Stomach (tissue), 19 donors: Measurements from ENCODE around the gene OR52N5. TPM values are rescaled to one million over a fixed set of nuclear protein-coding genes. Genes with fewer than 3 reads are reported as not detected.

ENCODE experiments used
- DNase-seq, 2 donors: peaks; one replicate each; pipeline versions ENCODE4 v3.0.0 to v3.0.0-alpha.2; 2013 to 2019
- H3K27ac ChIP-seq, 5 donors: fragments of 200-600 bp in 4 of 5; sonication (generic) in 4 of 5; one replicate each; pipeline ENCODE4 v1.5.1; 2013 to 2019; ENCODE audit warnings: mild to moderate bottlenecking in 1 of 5, moderate library complexity in 1 of 5
- H3K27me3 ChIP-seq, 3 donors: fragments of 200-600 bp; sonication (generic); one replicate each; pipeline ENCODE4 v1.5.1; 2017 to 2019; ENCODE audit warnings: mixed run types in 1 of 3
- H3K36me3 ChIP-seq, 4 donors: fragments of 200-600 bp; sonication (generic); 1 replicate in 3 of 4; 2 replicates in 1 of 4; pipeline ENCODE4 v1.5.1; 2016 to 2019
- H3K4me1 ChIP-seq, 4 donors: fragments of 200-600 bp; sonication (generic); one replicate each; pipeline ENCODE4 v1.5.1; 2016 to 2019
- H3K4me3 ChIP-seq, 4 donors: fragments of 200-600 bp; sonication (generic) in 3 of 4; one replicate each; pipeline ENCODE4 v1.5.1; 2016 to 2019; ENCODE audit warnings: mild to moderate bottlenecking in 1 of 4
- H3K9me3 ChIP-seq, 4 donors: fragments of 200-600 bp; sonication (generic); one replicate each; pipeline ENCODE4 v1.5.1; 2016 to 2019
- EP300 ChIP-seq: sonication (generic); formaldehyde crosslinking; IDR thresholded peaks from one replicate; pipeline ENCODE4 v1.6.1; 2017; ENCODE audit warnings: antibody characterized with exemption
- POLR2A ChIP-seq, 4 donors: fragments of 450-650 bp; IDR thresholded peaks; one replicate each; pipeline ENCODE4 v1.6.1; 2016; ENCODE audit warnings: antibody characterized with exemption in 4 of 4, control low read depth in 2 of 4, mild to moderate bottlenecking in 1 of 4, moderate library complexity in 1 of 4
- POLR2AphosphoS5 ChIP-seq, 3 donors: sonication (generic); formaldehyde crosslinking; IDR thresholded peaks; one replicate each; pipeline ENCODE4 v1.6.1; 2016; ENCODE audit warnings: antibody characterized with exemption in 3 of 3
- WGBS, 5 donors: extraction: QIAGEN DNeasy Blood & Tissue Kit in 3 of 5; methylation state at CpG; one replicate each; pipeline versions ENCODE4 v1.1.5 to v1.1.7; 2013 to 2018; 5-methylcytosine and 5-hydroxymethylcytosine counted together
- intact Hi-C: fragments of 100-400 bp; cut with DNase I; formaldehyde crosslinking; loops from one replicate; pipeline ENCODE4 v1.15.1; 2023; ENCODE audit warnings: low total_unique reads
- long read RNA-seq, 10 donors: transcript quantifications; one replicate each; lab custom pipeline, GENCODE V29; 2026
- polyA plus RNA-seq, 3 donors: library from polyadenylated mRNA; stranded (reverse); fragments of 200-250 nt; gene quantifications; one replicate each; pipeline ENCODE4 v1.2.3, GENCODE V29; 2013
- total RNA-seq, 5 donors: library from RNA; depleted of rRNA; stranded (reverse); fragments of >200 nt; gene quantifications; one replicate each; pipeline versions ENCODE4 v1.1.0 to v1.2.3, GENCODE V29; 2014 to 2016
- TF ChIP-seq, protein P1 (sequence below), 7 experiments: fragments of 450-650 bp in 4 of 7; fragments of 200-600 bp in 3 of 7; sonication (generic) in 3 of 7; IDR thresholded peaks; one replicate each; pipeline ENCODE4 v1.5.1; 2016 to 2019; ENCODE audit warnings: antibody characterized with exemption in 7 of 7, control low read depth in 2 of 7, mild to moderate bottlenecking in 1 of 7
- donor health status: healthy with polysubstance abuse.
- donor health status: Bipolar disorder and iron deficiency.
- donor health status: healthy.

The OR52N5 gene
- not detected for total RNA-seq
- not detected for polyA plus RNA-seq
- long read RNA-seq, donor 1, result 0 reads
- long read RNA-seq, donor 2, result 0 reads
- long read RNA-seq, donor 3, result 0 reads
- long read RNA-seq, donor 4, result 0 reads
- long read RNA-seq, donor 5, result 0 reads
- long read RNA-seq, donor 6, result 0 reads
- long read RNA-seq, donor 7, partial matches to known transcripts, result 0 of 1 reads
- long read RNA-seq, donor 7, other reads (novel, unspliced or antisense), result 0 of 1 reads
- long read RNA-seq, donor 8, result 0 reads
- long read RNA-seq, donor 9, result 0 reads
- long read RNA-seq, donor 10, result 0 reads

DNA sequence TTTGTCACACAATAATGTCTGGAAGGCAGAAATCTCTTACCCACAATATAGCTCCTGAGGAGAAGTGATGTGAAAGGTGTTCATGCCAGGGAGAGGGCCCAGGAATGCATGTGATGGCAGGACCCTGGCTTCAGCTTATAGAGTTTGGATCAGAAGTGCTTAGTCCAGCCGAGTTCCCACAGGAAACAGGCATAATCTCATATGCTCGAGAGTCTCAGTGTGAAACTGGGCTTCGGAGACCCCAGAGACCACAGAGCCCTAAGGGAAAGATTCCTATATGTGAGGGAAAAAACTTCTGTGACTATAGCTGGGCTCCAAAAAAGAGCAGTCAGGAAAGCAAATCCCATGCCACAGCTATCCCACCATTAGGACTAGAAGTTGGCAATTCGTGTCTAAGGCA is at the start of gene OR52N5:
OR52N5 (minus strand) TSS at position 101 of the 400 bp plus-strand sequence. CDS start 4,721 bp downstream, outside the sequence.
- H3K9me3 ChIP-seq, result no peaks in the 10 kb centered on the region
- no peaks in the 10 kb centered on the region for H3K27me3 ChIP-seq
- H3K27ac ChIP-seq, result no peak within 1 kb of the TSS
- intact Hi-C loops, result no loop called here
- no peak for DNase-seq
- H3K4me3 ChIP-seq, result no peak within 1 kb of the TSS
- TF ChIP-seq, protein P1, sequence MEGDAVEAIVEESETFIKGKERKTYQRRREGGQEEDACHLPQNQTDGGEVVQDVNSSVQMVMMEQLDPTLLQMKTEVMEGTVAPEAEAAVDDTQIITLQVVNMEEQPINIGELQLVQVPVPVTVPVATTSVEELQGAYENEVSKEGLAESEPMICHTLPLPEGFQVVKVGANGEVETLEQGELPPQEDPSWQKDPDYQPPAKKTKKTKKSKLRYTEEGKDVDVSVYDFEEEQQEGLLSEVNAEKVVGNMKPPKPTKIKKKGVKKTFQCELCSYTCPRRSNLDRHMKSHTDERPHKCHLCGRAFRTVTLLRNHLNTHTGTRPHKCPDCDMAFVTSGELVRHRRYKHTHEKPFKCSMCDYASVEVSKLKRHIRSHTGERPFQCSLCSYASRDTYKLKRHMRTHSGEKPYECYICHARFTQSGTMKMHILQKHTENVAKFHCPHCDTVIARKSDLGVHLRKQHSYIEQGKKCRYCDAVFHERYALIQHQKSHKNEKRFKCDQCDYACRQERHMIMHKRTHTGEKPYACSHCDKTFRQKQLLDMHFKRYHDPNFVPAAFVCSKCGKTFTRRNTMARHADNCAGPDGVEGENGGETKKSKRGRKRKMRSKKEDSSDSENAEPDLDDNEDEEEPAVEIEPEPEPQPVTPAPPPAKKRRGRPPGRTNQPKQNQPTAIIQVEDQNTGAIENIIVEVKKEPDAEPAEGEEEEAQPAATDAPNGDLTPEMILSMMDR (IDR thresholded peaks at IDR 0.05), result no peak
- no peak for TF ChIP-seq POLR2AphosphoS5 (IDR thresholded peaks at IDR 0.05)
- TF ChIP-seq EP300, result no peak
- no peak for TF ChIP-seq POLR2A (IDR thresholded peaks at IDR 0.05)
- H3K4me1 ChIP-seq, result no peaks in the 10 kb centered on the region
- no peaks in the 10 kb centered on the region for H3K36me3 ChIP-seq
- WGBS, 5 donors, result 20 to 62% (median 40%) methylated on average over 4 of the region's 4 CpGs

DNA sequence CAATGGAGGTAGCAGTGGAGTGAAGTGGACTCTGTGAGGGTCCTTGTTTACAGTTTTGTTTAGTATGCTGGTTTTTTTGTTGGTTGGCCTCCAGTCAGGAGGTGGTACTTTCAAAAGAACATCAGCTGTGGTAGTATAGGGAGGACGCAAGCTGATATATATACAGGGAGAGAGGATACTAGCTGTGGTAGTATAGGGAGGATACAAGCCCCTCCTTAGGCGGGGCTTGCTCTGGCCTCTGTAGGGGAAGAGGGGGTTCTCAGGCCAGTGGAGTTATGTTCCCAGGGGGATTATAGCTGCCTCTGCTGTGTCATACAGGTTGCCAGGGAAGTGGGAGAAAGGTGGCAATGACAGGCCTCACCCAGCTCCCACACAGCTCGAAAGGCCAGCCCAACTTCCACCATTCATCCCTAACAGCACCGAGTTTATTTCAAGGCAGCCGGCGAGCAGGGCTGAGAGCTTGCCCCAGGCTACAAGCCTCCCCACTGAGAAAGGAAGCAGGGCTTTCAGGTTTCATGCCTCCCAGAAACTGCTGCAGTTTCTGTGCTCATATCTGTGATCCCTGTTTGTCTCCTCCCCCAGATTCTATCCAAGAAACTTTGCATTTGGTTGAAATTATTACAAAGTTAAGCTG is 48.2 kb upstream of the OR52N5 start:
- intact Hi-C loops, result no loop called here
- Histone ChIP-seq H3K9me3 (no peaks in the 10 kb centered on the region), H3K27me3 (no peaks in the 10 kb centered on the region), H3K4me3 (no peak overlapping the region), H3K4me1 (no peaks in the 10 kb centered on the region), H3K27ac (no peak overlapping the region), H3K36me3 (no peaks in the 10 kb centered on the region)
- no peak for TF ChIP-seq POLR2AphosphoS5 (IDR thresholded peaks at IDR 0.05)
- TF ChIP-seq POLR2A (IDR thresholded peaks at IDR 0.05), result no peak
- no peak for TF ChIP-seq EP300
- DNase-seq, result no peak
- WGBS, 5 donors, result 73 to 85% (median 82%) methylated on average over 6 of the region's 6 CpGs

DNA sequence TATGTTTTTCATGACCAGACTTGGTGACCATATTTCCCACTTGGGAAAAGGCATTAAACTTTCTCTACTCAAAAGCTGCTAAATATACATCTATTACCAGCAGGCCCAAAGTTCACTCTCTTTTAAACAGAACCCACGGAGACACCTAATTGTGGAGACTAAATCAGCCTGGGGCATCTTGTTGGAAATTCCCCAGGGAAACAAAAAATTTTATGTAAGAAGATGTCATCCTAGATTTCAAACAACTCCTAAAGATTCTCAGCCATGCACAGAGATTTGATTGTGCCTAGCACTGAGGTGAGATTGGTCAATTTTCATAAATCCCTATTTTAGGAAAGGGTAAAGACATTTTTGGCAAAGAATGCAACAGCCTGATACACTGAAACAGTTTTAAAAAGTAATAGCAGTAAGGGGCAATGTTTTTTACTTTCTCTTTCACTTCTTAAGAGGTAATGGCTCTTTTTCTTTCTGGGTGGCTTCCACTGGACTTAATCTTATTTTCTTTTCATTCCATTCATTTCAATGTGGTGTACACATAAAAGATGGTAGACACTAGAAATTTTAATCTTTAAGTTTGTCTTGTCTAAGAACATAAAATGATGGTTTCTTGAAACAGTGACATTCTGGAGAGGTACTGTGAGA is 35.2 kb upstream of the OR52N5 start:
- 26 to 49% (median 42%) methylated on average over 1 of the region's 1 CpG for WGBS, 5 donors

DNA sequence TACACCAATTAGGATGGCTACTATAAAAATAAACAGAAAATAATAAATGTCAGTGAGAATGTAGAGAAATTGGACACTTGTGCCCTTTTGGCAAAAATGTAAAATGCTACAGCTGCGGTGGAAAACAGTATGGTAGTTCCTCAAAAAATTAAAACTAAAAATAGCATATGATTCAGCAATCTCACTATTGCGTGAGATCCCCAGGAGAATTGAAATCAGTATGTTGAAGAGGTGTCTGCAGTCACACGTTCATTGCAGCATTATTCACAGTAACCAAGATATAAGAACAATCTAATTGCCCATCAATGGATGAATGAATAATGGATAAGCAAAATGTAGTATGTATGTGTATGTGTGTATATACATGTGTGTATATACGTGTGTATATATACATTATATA is 32.4 kb upstream of the OR52N5 start:
- Histone ChIP-seq H3K36me3 (no peaks in the 10 kb centered on the region), H3K27me3 (no peaks in the 10 kb centered on the region), H3K4me1 (no peaks in the 10 kb centered on the region), H3K27ac (no peak overlapping the region), H3K9me3 (no peaks in the 10 kb centered on the region), H3K4me3 (no peak overlapping the region)
- 53 to 62% (median 59%) methylated on average over 4 of the region's 4 CpGs for WGBS, 5 donors
- intact Hi-C loops, result no loop called here
- TF ChIP-seq POLR2A (IDR thresholded peaks at IDR 0.05) (no peak), POLR2AphosphoS5 (IDR thresholded peaks at IDR 0.05) (no peak), EP300 (no peak)
- TF ChIP-seq, protein P1 (IDR thresholded peaks at IDR 0.05), result no peak
- no peak for DNase-seq

More for the DNA sequence above, 35.2 kb upstream of the OR52N5 start:
- intact Hi-C loops, result no loop called here
- no peak overlapping the region for H3K27ac ChIP-seq
- no peaks in the 10 kb centered on the region for H3K36me3 ChIP-seq
- H3K9me3 ChIP-seq, result no peaks in the 10 kb centered on the region
- no peaks in the 10 kb centered on the region for H3K27me3 ChIP-seq
- no peak for DNase-seq
- H3K4me1 ChIP-seq, result no peaks in the 10 kb centered on the region
- no peak overlapping the region for H3K4me3 ChIP-seq
- TF ChIP-seq, protein P1 (IDR thresholded peaks at IDR 0.05), result no peak
- TF ChIP-seq POLR2A (IDR thresholded peaks at IDR 0.05) (no peak), EP300 (no peak), POLR2AphosphoS5 (IDR thresholded peaks at IDR 0.05) (no peak)
